ENCODE measurements around the gene CLEC9A. TPM values are rescaled to one million over a fixed set of nuclear protein-coding genes. Genes with fewer than 3 reads are reported as not detected.

Gene CLEC9A
- total RNA-seq, 1 experiment from 2014 or later, result not detected

DNA sequence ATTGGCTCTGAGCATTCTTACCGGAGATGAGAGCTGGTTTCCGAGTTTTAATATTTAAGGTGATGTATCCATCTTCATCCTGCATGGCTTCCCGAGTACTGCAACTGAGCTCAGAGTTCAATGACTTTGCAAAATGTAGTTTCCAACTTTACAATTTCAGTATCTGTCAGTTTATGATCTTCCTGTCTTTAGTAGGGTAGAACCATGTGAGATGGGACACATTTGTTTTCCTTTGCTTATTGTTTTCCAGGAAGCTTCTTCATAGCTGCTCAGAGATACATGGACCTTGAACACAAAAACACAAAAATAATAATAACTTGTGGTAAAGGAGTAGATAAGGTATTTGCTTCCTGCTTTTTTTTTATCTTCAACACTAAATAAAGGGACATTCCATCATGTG lies 31.5 kb upstream of the CLEC9A start, which contains the start of gene CLEC1B:
TSS of gene CLEC1B (minus strand) at position 106 of the 400 bp plus-strand sequence. CDS start at position 85, 21 bp downstream.
- H3K27me3 Mint-ChIP-seq (ENCODE audit: insufficient read depth, unreplicated experiment), result peaks cover 15% of the 10 kb centered on the region
- no TSS peak for BruUV-seq (replicated peaks)
- POLR2A ChIA-PET, result no interaction called here

DNA sequence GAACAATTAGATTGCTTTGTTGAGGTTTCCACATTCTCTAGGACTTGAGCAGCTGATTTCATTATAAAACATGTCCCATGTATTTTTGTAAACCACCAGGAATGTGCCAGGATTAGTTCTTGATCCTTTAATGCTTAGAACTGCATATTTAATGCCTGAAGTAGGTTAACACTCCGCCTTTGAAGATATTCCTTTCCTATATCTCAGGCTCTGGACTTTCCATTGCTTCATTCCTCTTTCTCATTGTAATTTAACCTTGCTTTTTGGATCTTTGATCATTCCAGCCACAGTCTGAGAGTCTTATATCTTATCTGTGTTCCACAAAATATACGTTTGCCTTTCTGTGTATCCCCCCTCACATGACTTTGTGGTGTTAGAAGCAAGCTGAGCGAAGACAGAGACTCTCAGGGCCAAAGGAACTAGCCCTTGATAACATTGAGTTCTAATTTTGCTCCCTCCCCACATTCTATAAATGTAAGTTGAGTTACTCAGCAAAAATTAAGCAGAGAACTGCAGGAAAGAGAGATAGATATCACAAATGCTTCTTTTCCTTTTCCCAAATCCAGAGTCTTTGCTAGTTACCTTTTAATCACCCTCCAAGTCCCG lies 29.2 kb upstream of the CLEC9A start:
- Mint-ChIP-seq H3K4me3 (ENCODE audit: unreplicated experiment) (no peak overlapping the region), H3K36me3 (ENCODE audit: insufficient read depth, unreplicated experiment) (no peaks in the 10 kb centered on the region), H3K27me3 (ENCODE audit: insufficient read depth, unreplicated experiment) (peaks cover 14% of the 10 kb centered on the region), H3K4me1 (ENCODE audit: low read depth, unreplicated experiment) (no peaks in the 10 kb centered on the region), H3K27ac (ENCODE audit: unreplicated experiment) (no peak overlapping the region), H3K9me3 (ENCODE audit: unreplicated experiment) (no peaks in the 10 kb centered on the region)
- intact Hi-C loops (cut with micrococcal nuclease; ENCODE audit: unreplicated experiment), result no loop called here
- peaks cover 3% of the 10 kb centered on the region; the same call in 1 of the 2 replicates for H3K4me1 ChIP-seq
- H3K27me3 ChIP-seq (replicated peaks; ENCODE audit: control insufficient read depth, insufficient read depth, low read length), result no peaks in the 10 kb centered on the region; the same call in 1 of the 2 replicates
- no peak for DNase-seq
- BruUV-seq (replicated peaks), result no TSS peak
- CTCF ChIA-PET, result interaction anchor here (0.6 to 4.2 kb wide), 3 partner anchors 9 to 578 kb away, joined by 4 to 18 read pairs (median 4); no protein-coding TSS in a partner anchor
- no peak overlapping the region for H3K4me3 ChIP-seq (ENCODE audit: low read depth, low read length)
- no peaks in the 10 kb centered on the region for H3K9me3 ChIP-seq
- TF ChIP-seq, protein P1, sequence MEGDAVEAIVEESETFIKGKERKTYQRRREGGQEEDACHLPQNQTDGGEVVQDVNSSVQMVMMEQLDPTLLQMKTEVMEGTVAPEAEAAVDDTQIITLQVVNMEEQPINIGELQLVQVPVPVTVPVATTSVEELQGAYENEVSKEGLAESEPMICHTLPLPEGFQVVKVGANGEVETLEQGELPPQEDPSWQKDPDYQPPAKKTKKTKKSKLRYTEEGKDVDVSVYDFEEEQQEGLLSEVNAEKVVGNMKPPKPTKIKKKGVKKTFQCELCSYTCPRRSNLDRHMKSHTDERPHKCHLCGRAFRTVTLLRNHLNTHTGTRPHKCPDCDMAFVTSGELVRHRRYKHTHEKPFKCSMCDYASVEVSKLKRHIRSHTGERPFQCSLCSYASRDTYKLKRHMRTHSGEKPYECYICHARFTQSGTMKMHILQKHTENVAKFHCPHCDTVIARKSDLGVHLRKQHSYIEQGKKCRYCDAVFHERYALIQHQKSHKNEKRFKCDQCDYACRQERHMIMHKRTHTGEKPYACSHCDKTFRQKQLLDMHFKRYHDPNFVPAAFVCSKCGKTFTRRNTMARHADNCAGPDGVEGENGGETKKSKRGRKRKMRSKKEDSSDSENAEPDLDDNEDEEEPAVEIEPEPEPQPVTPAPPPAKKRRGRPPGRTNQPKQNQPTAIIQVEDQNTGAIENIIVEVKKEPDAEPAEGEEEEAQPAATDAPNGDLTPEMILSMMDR (IDR thresholded peaks at IDR 0.05; ENCODE audit: insufficient read depth in 1 of 2, low read depth in 1 of 2, low read length in 1 of 2, severe bottlenecking in 1 of 2, unreplicated experiment in 1 of 2), result no peak
- H3K36me3 ChIP-seq (ENCODE audit: control insufficient read depth, insufficient read depth, low read length), result no peaks in the 10 kb centered on the region
- POLR2A ChIA-PET, result no interaction called here

More for the DNA sequence above, 31.5 kb upstream of the CLEC9A start, which contains the start of gene CLEC1B:
- H3K36me3 Mint-ChIP-seq (ENCODE audit: insufficient read depth, unreplicated experiment), result no peaks in the 10 kb centered on the region
- H3K36me3 ChIP-seq (ENCODE audit: control insufficient read depth, insufficient read depth, low read length), result no peaks in the 10 kb centered on the region
- no peak within 1 kb of the TSS for H3K4me3 ChIP-seq (ENCODE audit: low read depth, low read length)
- intact Hi-C loops (cut with micrococcal nuclease; ENCODE audit: unreplicated experiment), result loop anchor here (1.0 kb wide), 1 partner anchor 40 kb away; no protein-coding TSS in a partner anchor
- no peaks in the 10 kb centered on the region for H3K9me3 ChIP-seq
- no peaks in the 10 kb centered on the region; the same call in 1 of the 2 replicates for H3K27me3 ChIP-seq (replicated peaks; ENCODE audit: control insufficient read depth, insufficient read depth, low read length)
- no peaks in the 10 kb centered on the region for H3K9me3 Mint-ChIP-seq (ENCODE audit: unreplicated experiment)
- no peak within 1 kb of the TSS for H3K4me3 Mint-ChIP-seq (ENCODE audit: unreplicated experiment)
- CTCF ChIA-PET, result interaction anchor here (4.2 kb wide), 1 partner anchor 11 kb away, joined by 18 read pairs; no protein-coding TSS in a partner anchor
- H3K4me1 ChIP-seq, result peaks cover 3% of the 10 kb centered on the region; the same call in 1 of the 2 replicates
- TF ChIP-seq, protein P1 (IDR thresholded peaks at IDR 0.05; ENCODE audit: insufficient read depth in 1 of 2, low read depth in 1 of 2, low read length in 1 of 2, severe bottlenecking in 1 of 2, unreplicated experiment in 1 of 2), result no peak
- H3K27ac Mint-ChIP-seq (ENCODE audit: unreplicated experiment), result no peak within 1 kb of the TSS
- no peaks in the 10 kb centered on the region for H3K4me1 Mint-ChIP-seq (ENCODE audit: low read depth, unreplicated experiment)
- no peak for DNase-seq

DNA sequence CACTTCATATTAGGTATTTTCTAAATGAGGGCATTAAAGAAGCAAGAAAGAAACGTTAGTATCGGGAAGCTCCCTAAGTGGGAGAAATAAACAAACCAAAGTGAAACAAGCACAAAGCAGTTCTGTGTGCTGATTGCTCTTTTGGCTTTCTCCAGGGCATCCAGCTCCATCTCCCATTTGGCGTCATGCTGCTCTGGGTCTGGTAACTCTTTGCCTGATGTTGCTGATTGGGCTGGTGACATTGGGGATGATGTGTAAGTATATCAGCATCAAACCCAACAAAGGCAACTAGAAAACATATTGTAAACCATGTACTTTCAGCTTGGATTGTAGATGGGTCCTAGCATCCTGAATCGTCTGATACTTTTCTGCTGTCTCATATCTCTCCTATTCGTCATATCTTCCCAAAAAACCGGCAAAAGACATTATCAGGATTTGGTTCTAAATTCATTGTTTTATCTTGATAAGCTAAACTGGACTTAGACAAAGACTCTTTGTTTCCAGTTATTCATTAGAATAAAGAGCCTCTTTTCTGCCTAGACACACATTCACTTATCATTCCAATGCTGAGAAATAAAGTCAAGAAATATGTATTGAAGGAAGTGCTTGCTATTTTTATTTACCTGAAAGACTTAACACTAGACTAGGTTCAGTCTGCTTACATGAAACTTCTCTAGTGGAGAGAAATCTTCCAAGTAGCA lies 17.7 kb upstream of the CLEC9A start:
- no peaks in the 10 kb centered on the region for H3K4me1 Mint-ChIP-seq (ENCODE audit: low read depth, unreplicated experiment)
- no peak overlapping the region for H3K4me3 ChIP-seq (ENCODE audit: low read depth, low read length)
- POLR2A ChIA-PET, result no interaction called here
- H3K36me3 Mint-ChIP-seq (ENCODE audit: insufficient read depth, unreplicated experiment), result no peaks in the 10 kb centered on the region
- no peaks in the 10 kb centered on the region for H3K4me1 ChIP-seq
- no TSS peak for BruUV-seq (replicated peaks)
- no peaks in the 10 kb centered on the region for H3K36me3 ChIP-seq (ENCODE audit: control insufficient read depth, insufficient read depth, low read length)
- peaks cover 22% of the 10 kb centered on the region for H3K27me3 Mint-ChIP-seq (ENCODE audit: insufficient read depth, unreplicated experiment)
- no peak overlapping the region for H3K4me3 Mint-ChIP-seq (ENCODE audit: unreplicated experiment)
- H3K9me3 ChIP-seq, result no peaks in the 10 kb centered on the region
- DNase-seq, result no peak
- TF ChIP-seq, protein P1 (IDR thresholded peaks at IDR 0.05; ENCODE audit: insufficient read depth in 1 of 2, low read depth in 1 of 2, low read length in 1 of 2, severe bottlenecking in 1 of 2, unreplicated experiment in 1 of 2), result no peak
- no peak overlapping the region for H3K27ac Mint-ChIP-seq (ENCODE audit: unreplicated experiment)
- no peaks in the 10 kb centered on the region for H3K9me3 Mint-ChIP-seq (ENCODE audit: unreplicated experiment)
- no peaks in the 10 kb centered on the region for H3K27me3 ChIP-seq (replicated peaks; ENCODE audit: control insufficient read depth, insufficient read depth, low read length)
- intact Hi-C loops (cut with micrococcal nuclease; ENCODE audit: unreplicated experiment), result no loop called here
- CTCF ChIA-PET, result no interaction called here

Data from Caco-2 (cell line).